SIG-M5 (cell line): ENCODE results near the gene WDFY2.
"Not testable (repeated sequence)": the region's sequence is repeated elsewhere in the genome, so short reads cannot be mapped to it uniquely, and the experiment has no call there.

ENCODE experiments used
- DNase-seq: peaks from one replicate; lab custom pipeline; 2025; lab: John Stamatoyannopoulos, UW

WDFY2 gene

GRCh38 chr13:51666839-51667238 is 82.6 kb downstream of the WDFY2 start:
- DNase-seq: no peak

DNA sequence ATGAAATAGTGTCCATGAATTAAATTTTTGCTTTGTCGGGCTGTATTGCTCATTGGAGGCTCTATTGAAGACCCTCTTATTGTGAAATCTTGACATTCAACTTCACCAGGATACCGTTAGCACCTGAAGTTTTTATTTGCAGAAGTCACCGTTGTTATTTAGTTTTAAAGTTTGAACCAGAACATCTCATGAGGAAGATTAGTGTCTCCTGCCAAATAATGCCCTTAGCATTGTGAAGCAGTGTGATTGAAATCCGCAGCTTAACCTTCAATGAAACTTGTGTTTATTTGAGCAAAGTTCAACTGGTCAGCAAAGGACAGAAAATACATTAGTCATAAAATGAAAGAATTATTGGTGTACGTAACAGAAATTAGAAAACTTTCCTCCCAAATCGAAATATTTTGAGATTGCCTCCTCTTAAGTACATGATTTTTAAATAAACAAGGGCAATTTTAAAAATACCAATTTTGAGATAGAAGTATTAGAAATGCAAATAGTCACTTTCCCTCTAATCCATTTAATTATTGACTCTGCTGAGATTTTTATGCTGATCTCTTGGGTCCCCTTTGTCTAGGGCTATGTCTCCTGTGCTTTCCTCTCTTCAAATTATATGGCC is 84.4 kb downstream of the WDFY2 start:
- no peak for DNase-seq

DNA sequence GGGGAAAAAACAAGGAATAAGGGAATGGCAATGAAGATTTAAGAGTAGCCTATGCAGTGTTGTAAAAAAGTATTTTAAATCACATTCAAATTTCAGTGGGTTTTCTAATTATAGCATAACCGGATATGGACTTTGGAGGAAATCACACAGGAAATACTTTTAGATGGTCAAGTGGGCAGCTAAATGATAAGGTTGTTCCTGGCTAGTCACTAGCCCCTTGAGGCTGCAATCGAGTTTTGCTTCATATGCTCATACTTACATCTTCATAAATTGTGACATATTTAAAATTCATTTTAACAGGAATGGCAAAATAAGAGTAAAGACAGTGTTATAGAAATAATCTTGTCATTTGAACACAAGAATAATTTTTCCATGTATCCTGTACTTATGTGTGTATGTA is 88.9 kb downstream of the WDFY2 start:
- no peak for DNase-seq

DNA sequence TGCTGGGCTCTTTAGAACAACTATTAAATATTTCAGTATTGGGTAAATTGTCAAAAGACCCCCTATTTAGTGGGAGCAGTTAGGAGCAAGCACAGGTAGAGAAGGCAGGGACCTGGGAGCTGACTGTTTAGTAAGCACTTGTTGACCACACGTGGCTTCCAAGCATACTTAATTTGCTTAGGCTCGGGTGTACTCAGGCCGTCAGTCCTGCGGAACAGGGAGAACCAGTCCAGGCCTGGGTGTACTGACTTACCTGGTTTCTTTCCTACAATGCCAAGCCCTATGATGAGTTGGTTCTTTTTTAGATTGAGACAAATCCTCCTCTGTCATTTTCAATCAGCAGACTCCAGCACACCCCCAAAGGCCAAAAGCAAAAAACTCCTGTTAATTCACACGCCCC is 90.0 kb downstream of the WDFY2 start:
- no peak for DNase-seq

- no peak for DNase-seq
These were observed 91.1 kb downstream of the WDFY2 start for GRCh38 chr13:51675385-51675784.

DNA sequence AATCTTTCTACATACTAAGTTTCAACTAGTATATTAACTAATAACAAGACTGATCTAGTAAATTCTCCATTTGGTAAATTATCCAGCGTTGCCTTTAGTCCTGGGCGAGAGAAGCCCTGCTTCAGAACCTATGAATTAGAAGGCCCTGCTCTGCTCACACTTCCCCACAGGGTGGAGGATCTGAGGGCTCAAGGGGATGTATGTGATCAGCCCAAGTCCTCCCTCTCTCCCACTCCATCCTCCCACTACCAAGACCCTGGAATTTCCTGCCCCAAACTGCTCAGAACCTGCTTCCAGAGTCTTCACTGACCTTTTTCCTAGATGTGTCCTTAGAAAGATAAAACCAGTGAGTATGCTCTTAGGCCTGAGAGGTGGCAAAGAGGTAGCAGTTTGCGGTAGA is 91.6 kb downstream of the WDFY2 start:
- DNase-seq: no peak

DNA sequence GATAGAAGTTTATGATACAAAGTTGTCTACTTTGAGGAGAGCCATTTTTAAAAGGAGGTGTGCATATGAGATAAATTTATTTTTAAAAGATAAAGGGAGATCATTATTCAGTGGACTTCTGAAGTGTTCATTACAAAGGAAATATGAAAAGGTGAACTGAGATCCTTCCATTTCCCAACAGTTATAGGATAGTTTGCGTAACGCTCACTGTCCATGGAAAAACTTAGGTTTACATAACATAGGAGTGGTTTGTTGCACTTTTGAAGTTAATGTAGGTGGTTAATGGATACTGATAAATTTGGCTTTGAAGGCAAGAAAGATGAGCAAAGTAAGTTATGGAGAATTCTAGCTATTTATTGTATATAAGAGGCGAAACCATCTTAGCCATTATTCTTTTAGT is 92.5 kb downstream of the WDFY2 start:
- DNase-seq: no peak

DNA sequence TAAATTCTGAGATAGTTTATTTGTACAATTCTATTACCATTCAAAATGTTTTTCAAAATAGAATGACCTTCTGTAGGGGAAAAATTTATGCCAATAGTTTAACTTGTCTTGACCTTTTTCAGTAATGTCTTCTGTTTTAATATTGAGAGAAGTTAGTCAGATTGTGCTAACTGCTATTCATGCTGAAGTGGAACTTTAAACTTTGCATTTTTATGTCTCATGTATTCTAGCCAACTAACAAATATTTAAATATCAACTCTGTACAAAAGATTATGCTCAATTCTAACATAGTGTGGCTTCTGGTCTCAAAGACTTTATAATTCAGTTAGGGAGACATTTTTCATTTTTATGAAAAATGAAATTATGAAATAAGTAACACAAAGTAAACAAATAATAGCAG is 94.2 kb downstream of the WDFY2 start:
- DNase-seq: no peak

DNA sequence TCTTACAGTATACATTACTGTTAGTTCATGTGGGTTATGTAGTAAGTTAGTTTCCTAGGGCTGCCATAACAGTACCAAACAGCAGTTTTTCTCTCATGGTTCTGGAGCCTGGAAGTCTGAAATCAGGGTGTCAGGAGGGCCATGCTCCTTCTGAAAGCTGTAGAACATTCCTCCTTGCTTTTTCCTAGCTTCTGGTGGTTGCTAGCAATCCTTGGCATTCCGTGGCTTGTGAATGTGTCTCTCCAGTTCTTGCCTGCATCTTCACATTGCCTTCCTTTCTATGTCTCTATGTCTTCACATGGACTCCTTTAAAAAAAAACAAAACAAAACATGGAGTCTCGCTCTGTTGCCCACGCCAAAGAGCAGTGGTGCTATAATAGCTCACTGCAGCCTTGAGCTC is 95.4 kb downstream of the WDFY2 start:
- no peak for DNase-seq

- no peak for DNase-seq
These were observed 96.9 kb downstream of the WDFY2 start for GRCh38 chr13:51681037-51681678.

GRCh38 chr13:51682686-51683085 is 98.4 kb downstream of the WDFY2 start:
- no peak for DNase-seq

DNA sequence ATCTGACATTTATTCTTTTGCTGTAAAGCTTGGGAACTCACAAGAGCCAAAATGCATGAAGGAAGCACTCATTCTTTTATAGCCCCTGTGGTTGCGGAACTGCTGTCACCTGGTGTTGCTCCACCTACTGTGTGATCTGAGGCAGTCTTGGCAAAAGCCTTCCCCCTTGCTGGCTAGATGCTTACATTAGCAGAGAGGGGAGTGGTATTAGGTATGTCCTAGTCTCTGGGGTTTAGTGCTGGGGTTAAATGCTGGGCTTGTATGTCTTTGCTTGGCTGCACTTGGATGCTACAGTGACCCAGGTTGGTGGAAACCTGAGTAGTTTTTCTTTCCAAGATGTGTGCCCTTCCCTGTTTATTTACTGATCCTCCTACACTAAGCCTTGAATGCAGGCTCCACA is 99.3 kb downstream of the WDFY2 start:
- no peak for DNase-seq

DNA sequence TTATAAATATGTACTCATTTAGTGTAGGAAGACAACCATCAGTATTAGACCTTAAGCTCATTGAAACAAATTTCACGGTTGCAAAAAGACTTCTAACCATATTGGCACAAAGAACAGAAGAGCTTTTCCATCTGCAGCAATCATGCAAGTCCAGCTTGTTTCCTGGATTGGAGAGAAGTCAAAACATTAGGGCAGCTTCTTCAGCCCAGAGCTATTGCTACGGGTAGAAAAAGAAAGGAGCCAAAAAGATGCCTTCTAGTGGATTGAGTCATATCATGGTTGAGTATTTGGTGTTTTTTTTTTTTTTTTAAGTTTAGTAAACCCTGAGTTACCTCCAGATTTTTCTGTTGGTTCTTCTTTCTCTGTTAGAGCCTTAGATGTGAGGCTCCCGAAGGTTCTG is 99.8 kb downstream of the WDFY2 start:
- no peak for DNase-seq

GRCh38 chr13:51687947-51688714 is 103.9 kb downstream of the WDFY2 start:
- no peak for DNase-seq

GRCh38 chr13:51688937-51689662 is 104.8 kb downstream of the WDFY2 start:
- DNase-seq: no peak

- DNase-seq: no peak
These were observed 105.4 kb downstream of the WDFY2 start for GRCh38 chr13:51689663-51689996.

DNA sequence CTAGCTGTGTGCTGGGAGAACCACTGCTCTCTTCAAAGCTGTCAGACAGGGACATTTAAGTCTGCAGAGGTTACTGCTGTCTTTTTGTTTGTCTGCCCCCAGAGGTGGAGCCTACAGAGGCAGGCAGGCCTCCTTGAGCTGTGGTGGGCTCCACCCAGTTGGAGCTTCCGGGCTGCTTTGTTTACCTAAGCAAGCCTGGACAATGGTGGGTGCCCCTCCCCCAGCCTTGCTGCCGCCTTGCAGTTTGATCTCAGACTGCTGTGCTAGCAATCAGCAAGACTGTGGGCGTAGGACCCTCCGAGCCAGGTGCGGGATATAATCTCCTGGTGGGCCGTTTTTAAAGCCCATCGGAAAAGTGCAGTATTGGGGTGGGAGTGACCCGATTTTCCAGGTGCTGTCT is 111.4 kb downstream of the WDFY2 start:
- not testable (repeated sequence) for DNase-seq

DNA sequence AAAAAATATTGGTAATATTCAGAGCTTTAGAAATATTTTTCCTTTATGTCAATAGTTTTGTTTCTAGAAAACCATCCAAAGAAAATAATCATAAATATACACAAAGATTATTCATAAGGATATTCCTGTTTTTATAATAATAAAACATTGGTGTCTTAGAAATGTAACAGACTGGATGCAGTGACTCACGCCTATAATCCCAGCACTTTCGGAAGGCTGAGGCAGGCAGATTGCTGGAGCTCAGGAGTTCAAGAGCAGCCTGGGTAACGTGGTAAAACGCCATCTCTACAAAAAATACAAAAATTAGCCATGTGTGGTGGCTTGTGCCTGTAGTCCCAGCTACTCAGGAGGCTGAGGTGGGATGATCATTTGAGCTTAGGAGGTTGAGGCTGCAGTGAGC is 112.9 kb downstream of the WDFY2 start:
- no peak for DNase-seq

DNA sequence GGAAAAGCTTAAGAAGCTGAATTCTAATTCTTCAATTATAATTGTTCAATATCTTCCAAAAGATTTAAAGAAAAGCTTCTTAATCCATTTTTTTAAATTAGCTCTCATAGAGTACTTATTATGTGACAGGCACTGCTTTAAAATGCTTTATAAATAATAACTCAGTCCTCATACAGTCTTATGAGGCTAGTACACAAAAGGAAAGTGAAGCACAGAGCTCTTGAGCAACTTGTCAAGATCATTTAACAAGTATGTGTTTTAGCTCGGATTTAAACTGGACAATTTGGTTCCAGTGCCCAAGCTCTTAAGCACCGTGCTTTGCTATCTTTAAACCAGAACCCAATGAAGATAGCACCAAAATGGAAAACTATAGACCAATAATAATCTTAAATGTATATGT is 113.6 kb downstream of the WDFY2 start:
- no peak for DNase-seq

DNA sequence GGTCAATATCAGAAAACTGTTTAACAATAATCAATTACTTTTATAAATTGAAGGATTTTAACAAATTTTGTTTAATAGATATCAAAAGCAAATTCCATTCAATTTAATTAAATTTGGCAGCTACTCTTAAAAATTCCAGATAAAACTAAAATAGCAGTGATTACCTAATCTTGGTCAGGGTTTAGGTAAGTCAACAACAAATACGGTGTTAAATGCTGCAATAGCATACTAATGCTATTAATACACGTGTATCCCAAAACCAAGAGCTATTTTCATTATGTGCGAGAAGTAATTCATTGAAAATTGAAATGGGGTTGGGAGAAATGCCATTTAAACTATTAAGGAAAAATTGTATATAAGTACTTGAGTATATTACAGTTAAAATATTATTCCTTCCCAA is 114.1 kb downstream of the WDFY2 start:
- DNase-seq: no peak

DNA sequence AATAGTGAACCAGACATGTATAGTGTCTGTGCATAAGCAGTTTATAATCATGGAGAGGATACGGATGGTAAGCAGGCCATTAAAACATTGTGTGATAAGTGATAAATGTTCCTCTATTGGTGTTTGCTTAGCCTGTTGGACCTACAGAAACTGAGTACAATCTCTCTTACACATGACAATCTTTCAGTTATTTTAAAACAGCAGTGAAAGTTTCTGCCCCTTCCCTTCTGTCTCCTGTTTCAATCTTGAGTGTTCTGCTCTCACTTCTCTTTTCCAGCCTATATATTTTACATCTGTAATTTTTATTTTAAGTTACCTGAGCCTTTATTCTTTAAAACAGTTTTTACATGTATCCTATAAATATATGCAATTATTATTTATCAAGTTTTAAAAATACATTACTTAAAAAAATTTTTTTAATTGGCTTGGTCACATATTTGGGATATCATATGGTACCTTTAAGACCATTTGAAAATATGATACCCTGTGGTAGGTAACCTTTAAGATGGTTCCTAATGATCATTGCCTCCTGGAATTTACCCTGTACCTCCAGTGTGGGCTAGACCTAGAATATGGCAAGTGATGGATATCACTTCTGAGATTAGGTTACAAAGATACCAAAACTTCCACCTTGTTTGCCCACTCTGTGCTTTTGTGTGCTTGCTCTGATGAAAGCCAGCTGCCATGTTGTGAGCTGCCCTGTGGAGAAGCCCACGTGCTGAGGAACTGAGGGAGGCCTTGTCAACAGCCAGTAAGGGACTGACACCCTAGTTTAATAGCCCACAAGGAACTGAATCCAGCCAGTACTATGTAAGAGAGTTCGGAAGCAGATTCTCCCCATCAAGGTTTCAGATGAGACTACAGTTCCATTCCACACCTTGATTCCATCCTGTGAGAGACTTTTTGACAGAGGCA is 120.4 kb downstream of the WDFY2 start:
- DNase-seq: no peak

- no peak for DNase-seq
These were observed 123.2 kb downstream of the WDFY2 start for GRCh38 chr13:51707461-51707860.
